Measurements from ENCODE around the gene CEP70.
"Not testable (repeated sequence)": the region's sequence is repeated elsewhere in the genome, so short reads cannot be mapped to it uniquely, and the experiment has no call there.

Gene CEP70

GRCh38 chr3:138591392-138591791, 2.7 kb downstream of the CEP70 start:
- in situ Hi-C loops (cut with MboI; ENCODE audit: low sequenced_read_pairs), result no loop called here

DNA sequence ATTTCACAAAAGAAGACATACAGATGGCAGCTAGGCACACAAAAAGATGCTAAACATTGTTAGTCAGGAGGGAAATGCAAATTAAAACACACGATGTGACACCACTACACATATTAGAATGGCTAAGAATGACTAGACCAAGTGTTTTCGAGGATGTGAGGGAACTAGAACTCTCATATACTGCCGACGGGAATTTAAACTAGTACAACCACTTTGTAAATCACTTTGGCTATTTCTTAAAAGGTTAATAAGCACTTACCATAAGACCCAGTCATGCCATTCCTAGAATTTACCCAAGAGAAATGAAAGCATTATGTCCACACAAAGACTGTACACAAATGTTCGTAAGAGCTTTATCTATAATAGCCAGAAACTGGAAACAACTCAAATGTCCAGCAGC, 5.6 kb downstream of the CEP70 start:
- in situ Hi-C loops (cut with MboI; ENCODE audit: low sequenced_read_pairs), result loop anchor here (10.0 kb wide), 1 partner anchor 336 kb away; no protein-coding TSS in a partner anchor

DNA sequence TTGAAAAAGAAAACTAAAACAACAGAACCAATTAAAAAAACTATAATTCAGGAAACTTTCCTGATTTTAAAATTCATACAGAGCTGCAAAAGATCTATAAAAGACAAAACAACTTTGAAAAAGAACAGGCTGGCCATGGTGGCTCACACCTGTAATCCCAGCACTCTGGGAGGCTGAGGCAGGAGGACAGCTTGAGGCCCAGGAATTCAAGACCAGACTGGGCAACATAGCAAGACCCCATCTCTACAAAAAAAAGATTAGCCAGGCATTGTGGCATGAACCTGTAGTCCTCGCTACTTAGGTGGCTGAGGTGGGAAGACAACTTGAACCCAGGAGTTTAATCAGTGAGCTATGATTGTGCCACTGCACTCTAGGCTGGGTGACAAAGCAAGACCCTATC, 6.7 kb downstream of the CEP70 start:
- in situ Hi-C loops (cut with MboI; ENCODE audit: low sequenced_read_pairs), result loop anchor here (10.0 kb wide), 1 partner anchor 337 kb away; no protein-coding TSS in a partner anchor

GRCh38 chr3:138578961-138579574, 15.0 kb downstream of the CEP70 start:
- in situ Hi-C loops (cut with MboI; ENCODE audit: low sequenced_read_pairs), result no loop called here

- in situ Hi-C loops (cut with MboI; ENCODE audit: low sequenced_read_pairs), result no loop called here
Measured at GRCh38 chr3:138578141-138578540, 15.9 kb downstream of the CEP70 start.

DNA sequence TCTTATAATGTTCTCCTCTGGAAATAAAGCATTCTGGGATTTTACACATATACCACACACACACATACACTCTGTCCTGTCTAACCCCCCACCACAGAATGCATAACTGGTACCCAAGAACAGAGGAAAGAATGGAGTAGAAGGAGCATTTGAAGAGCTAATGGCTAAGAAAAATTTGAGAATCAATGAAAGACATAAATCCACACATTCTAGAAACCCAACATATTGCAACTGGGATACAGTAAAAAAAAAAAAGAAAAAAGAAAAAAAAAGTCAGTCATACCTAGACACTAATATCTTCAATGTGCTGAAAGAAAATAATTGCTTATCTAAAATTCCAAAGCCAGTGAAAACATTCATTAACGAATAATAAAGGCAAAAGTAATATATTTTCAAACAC, 20.9 kb downstream of the CEP70 start:
- in situ Hi-C loops (cut with MboI; ENCODE audit: low sequenced_read_pairs), result no loop called here

- in situ Hi-C loops (cut with MboI; ENCODE audit: low sequenced_read_pairs), result not testable (repeated sequence)
Measured at GRCh38 chr3:138569624-138570023, 24.4 kb downstream of the CEP70 start.

DNA sequence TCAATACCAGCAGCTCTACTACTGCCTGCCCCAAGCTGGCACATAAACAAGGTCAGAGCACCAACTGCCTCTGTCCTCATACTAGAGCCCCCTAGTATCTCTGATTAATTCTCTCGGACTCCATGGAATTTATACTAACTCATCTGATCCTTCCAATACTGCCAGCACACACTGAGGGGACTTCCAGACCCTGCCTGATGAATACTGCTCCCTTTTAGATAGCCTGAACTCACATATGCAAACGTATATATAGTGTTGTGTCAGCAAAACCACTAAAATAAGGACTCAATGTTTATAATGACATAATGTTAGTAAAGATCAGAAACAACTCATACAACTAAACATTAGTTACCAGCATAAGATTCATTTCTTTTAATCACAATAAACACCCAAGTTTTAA, 25.0 kb downstream of the CEP70 start:
- in situ Hi-C loops (cut with MboI; ENCODE audit: low sequenced_read_pairs), result no loop called here

DNA sequence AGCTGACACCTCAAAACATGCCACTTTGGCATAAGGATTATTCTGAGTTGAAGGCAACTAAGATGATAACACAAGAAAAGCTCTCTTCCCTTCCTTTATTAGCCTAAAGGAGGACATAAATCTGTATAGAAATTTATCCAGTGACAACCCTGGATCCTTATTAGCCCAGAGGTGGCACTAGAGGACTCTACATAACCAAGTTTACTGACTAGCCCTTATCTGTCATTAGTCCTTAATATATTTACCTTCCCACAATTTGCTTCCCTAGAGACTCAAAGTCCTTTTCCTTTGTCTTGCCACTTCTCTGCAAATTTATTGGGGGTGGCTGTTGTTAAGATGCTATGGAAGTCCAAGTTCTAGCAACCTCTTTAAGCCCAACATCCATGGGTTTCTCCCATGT, 26.7 kb downstream of the CEP70 start:
- in situ Hi-C loops (cut with MboI; ENCODE audit: low sequenced_read_pairs), result no loop called here

- in situ Hi-C loops (cut with MboI; ENCODE audit: low sequenced_read_pairs), result not testable (repeated sequence)
Measured at GRCh38 chr3:138566293-138566692, 27.8 kb downstream of the CEP70 start.

DNA sequence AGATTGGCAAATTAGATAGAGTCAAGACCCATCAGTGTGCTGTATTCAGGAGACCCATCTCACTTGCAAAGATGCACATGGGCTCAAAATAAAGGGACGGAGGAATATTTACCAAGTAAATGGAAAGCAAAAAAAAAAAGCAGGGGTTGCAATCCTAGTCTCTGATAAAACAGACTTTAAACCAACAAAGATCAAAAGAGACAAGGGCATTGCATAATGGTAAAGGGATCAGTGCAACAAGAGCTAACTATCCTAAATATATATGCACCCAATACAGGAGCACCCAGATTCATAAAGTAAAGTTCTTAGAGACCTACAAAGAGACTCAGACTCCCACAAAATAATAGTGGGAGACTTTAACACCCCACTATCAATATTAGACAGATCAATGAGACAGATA, 31.2 kb downstream of the CEP70 start:
- in situ Hi-C loops (cut with MboI; ENCODE audit: low sequenced_read_pairs), result not testable (repeated sequence)

DNA sequence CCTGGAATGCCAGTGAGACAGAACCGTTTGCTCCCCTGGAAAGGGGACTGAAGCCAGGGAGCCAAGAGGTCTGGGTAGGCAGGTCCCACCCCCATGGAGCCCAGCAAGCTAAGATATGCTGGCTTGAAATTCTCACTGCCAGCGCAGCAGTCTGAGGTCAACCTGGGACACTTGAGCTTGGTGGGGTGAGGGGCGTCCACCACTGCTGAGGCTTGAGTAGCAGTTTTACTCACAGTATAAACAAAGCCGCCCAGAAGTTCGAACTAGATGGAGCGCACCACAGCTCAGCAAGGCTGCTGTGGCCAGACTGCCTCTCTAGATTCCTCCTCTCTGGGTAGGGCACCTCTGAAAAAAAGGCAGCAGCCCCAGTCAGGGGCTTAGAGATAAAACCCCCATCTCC, 33.6 kb downstream of the CEP70 start:
- in situ Hi-C loops (cut with MboI; ENCODE audit: low sequenced_read_pairs), result no loop called here

- in situ Hi-C loops (cut with MboI; ENCODE audit: low sequenced_read_pairs), result no loop called here
Measured at GRCh38 chr3:138559134-138559533, 34.9 kb downstream of the CEP70 start.

DNA sequence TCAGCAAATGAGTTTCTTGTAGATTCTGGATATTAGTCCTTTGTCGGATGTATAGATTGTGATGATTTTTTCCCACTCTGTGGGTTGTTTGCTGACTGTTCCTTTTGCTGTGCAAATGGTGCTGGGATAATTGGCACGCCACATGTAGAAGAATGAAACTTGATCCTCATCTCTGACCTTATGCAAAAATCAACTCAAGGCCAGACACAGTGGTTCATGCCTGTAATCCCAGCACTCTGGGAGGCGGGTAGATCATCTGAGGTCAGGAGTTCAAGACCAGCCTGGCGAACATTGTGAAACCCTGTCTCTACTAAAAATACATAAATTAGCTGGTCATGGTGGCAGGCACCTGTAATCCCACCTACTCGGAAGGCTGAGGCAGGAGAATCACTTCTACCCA, 39.3 kb downstream of the CEP70 start:
- in situ Hi-C loops (cut with MboI; ENCODE audit: low sequenced_read_pairs), result not testable (repeated sequence)

DNA sequence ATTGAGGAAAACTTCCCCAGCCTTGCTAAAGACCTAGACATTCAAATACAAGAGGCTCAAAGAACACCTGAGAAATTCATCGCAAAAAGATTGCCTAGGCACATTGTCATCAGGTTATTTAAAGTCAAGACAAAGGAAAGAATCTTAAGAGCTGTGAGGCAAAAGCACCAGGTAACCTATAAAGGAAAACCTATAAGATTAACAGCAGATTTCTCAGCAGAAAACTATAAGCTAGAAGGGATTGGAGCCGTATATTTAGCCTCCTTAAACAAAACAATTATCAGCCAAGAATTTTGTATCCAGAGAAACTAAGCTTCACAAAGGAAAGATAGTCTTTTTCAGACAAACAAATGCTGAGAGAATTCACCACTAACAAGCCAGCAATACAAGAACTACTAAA, 43.1 kb downstream of the CEP70 start:
- in situ Hi-C loops (cut with MboI; ENCODE audit: low sequenced_read_pairs), result not testable (repeated sequence)

GRCh38 chr3:138549179-138549977, 44.7 kb downstream of the CEP70 start:
- in situ Hi-C loops (cut with MboI; ENCODE audit: low sequenced_read_pairs), result no loop called here

- in situ Hi-C loops (cut with MboI; ENCODE audit: low sequenced_read_pairs), result no loop called here
Measured at GRCh38 chr3:138547342-138547975, 46.6 kb downstream of the CEP70 start.

DNA sequence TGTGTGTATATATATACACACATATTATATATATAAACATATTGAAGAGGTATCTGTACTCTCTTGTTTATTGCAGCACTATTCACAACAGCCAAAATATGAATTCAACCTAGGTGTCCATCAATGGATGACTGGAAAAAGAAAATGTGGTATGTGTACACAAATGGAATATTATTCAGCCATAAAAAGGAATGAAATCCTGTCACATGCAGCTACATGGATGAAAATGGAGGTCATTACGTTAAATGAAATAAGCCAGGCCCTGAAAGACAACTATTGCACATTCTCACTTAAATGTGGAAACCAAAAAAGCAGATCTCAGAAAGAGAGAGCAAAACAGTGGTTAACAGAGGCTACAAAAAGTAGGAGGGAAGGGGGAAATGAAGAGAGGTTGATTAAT, 49.5 kb downstream of the CEP70 start:
- in situ Hi-C loops (cut with MboI; ENCODE audit: low sequenced_read_pairs), result no loop called here

GRCh38 chr3:138542977-138543376, 51.1 kb downstream of the CEP70 start:
- in situ Hi-C loops (cut with MboI; ENCODE audit: low sequenced_read_pairs), result no loop called here

- in situ Hi-C loops (cut with MboI; ENCODE audit: low sequenced_read_pairs), result no loop called here
Measured at GRCh38 chr3:138539352-138539751, 54.7 kb downstream of the CEP70 start.

DNA sequence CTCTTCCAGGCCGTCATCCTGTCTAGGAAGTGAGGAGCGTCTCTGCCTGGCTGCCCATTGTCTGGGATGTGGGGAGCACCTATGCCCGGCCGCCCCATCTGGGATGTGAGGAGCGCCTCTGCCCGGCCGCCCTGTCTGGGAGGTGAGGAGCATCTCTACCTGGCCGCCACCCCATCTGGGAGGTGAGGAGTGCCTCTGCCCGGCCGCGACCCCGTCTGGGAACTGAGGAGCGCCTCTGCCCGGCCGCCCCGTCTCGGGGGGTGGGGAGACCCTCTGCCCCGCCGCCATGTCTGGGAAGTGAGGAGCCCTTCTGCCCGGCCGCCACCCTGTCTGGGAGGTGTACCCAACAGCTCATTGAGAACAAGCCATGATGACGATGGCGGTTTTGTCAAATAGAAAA, 72.6 kb downstream of the CEP70 start:
- in situ Hi-C loops (cut with MboI; ENCODE audit: low sequenced_read_pairs), result not testable (repeated sequence)

All from HL-60/S4 treated with phorbol 12-myristate 13-acetate at 8.2 ng/mL for 4 days and 3 days (cell line).